ENCODE measurements around the gene ACTL10. TPM values are rescaled to one million over a fixed set of nuclear protein-coding genes. Genes with fewer than 3 reads are reported as not detected.

ACTL10 gene
- total RNA-seq, 1 donor from 2014 or later = 3.1 TPM

- intact Hi-C loops (cut with micrococcal nuclease) = loop anchor here (1.0 to 2.0 kb wide), 5 partner anchors 148 to 700 kb away; partner anchors contain the start of genes CDK5RAP1, CHMP4B, EIF2S2 and ITCH
These were observed 3.3 kb upstream of the ACTL10 start for GRCh38 chr20:33663161-33664084.

GRCh38 chr20:33664085-33664761 lies 2.5 kb upstream of the ACTL10 start:
- intact Hi-C loops (cut with micrococcal nuclease) = no loop called here

- intact Hi-C loops (cut with micrococcal nuclease) = no loop called here
These were observed 2.0 kb upstream of the ACTL10 start for GRCh38 chr20:33664762-33665144.

GRCh38 chr20:33667245-33667675 lies 517 bp downstream of the ACTL10 start:
- intact Hi-C loops (cut with micrococcal nuclease) = no loop called here

- intact Hi-C loops (cut with micrococcal nuclease) = no loop called here
These were observed 1.1 kb downstream of the ACTL10 start for GRCh38 chr20:33667676-33668465.

- intact Hi-C loops (cut with micrococcal nuclease) = no loop called here
These were observed 1.9 kb downstream of the ACTL10 start for GRCh38 chr20:33668466-33669155.

GRCh38 chr20:33669224-33669623 lies 2.5 kb downstream of the ACTL10 start:
- intact Hi-C loops (cut with micrococcal nuclease) = no loop called here

GRCh38 chr20:33669873-33670640 lies 3.3 kb downstream of the ACTL10 start:
- intact Hi-C loops (cut with micrococcal nuclease) = no loop called here

- intact Hi-C loops (cut with micrococcal nuclease) = no loop called here
These were observed 4.2 kb downstream of the ACTL10 start for GRCh38 chr20:33670715-33671499.

GRCh38 chr20:33671573-33672288 lies 5.0 kb downstream of the ACTL10 start:
- intact Hi-C loops (cut with micrococcal nuclease) = no loop called here

GRCh38 chr20:33672426-33673113 lies 5.8 kb downstream of the ACTL10 start:
- intact Hi-C loops (cut with micrococcal nuclease) = no loop called here

- intact Hi-C loops (cut with micrococcal nuclease) = no loop called here
These were observed 6.3 kb downstream of the ACTL10 start for GRCh38 chr20:33673114-33673409.

- intact Hi-C loops (cut with micrococcal nuclease) = loop anchor here (1.0 kb wide), 4 partner anchors 7 to 47 kb away; partner anchors contain the start of genes ACTL10, E2F1 and PXMP4
These were observed 6.9 kb downstream of the ACTL10 start for GRCh38 chr20:33673410-33674293.

- intact Hi-C loops (cut with micrococcal nuclease) = loop anchor here (1.0 kb wide), 4 partner anchors 8 to 46 kb away; partner anchors contain the start of genes ACTL10, E2F1 and PXMP4
These were observed 7.8 kb downstream of the ACTL10 start, which contains the start of gene NECAB3 for GRCh38 chr20:33674294-33675135. Gene NECAB3, minus strand, starts transcription at chr20:33674428. Its CDS starts 76 bp downstream, at chr20:33674352.

- intact Hi-C loops (cut with micrococcal nuclease) = no loop called here
These were observed 8.6 kb downstream of the ACTL10 start for GRCh38 chr20:33675136-33675959.

All from T-helper 1 cell treated with Interleukin-12 subunit alpha and Interleukin-12 subunit beta and Interleukin-4 antibody, amounts not matched to agents 30 ng/mL and 1 ng/mL, for 36 hours (primary cell).